Gastroesophageal sphincter (tissue), 3 donors: ENCODE data around the gene TUSC2.

Experiments used
- CTCF ChIP-seq, 4 experiments: fragments of 200-600 bp in 2 of 4; fragments of 450-650 bp in 2 of 4; sonication (generic) in 1 of 4; IDR thresholded peaks; one replicate each; pipeline ENCODE4 v1.5.1; 2017 to 2019; ENCODE audit warnings: antibody characterized with exemption in 4 of 4, mild to moderate bottlenecking in 2 of 4, moderate library complexity in 2 of 4
- EP300 ChIP-seq: sonication (generic); formaldehyde crosslinking; IDR thresholded peaks from one replicate; pipeline ENCODE4 v1.6.1; 2017; ENCODE audit warnings: antibody characterized with exemption, mild to moderate bottlenecking
- POLR2A ChIP-seq, 2 donors: fragments of 450-650 bp; IDR thresholded peaks; one replicate each; pipeline ENCODE4 v1.6.1; 2017; ENCODE audit warnings: antibody characterized with exemption in 2 of 2, mild to moderate bottlenecking in 2 of 2, moderate library complexity in 1 of 2
- POLR2AphosphoS5 ChIP-seq: sonication (generic); formaldehyde crosslinking; IDR thresholded peaks from one replicate; pipeline ENCODE4 v1.6.1; 2017; ENCODE audit warnings: antibody characterized with exemption

- TF ChIP-seq CTCF (IDR thresholded peaks at IDR 0.05) (no peak), EP300 (no peak), POLR2A (IDR thresholded peaks at IDR 0.05) (no peak), POLR2AphosphoS5 (no peak)
These were observed 8.0 kb downstream of the TUSC2 start for GRCh38 chr3:50319894-50320625.
